ENCODE data around the gene KDM4B.
"Not testable (repeated sequence)": the region's sequence is repeated elsewhere in the genome, so short reads cannot be mapped to it uniquely, and the experiment has no call there.

Gene KDM4B

DNA sequence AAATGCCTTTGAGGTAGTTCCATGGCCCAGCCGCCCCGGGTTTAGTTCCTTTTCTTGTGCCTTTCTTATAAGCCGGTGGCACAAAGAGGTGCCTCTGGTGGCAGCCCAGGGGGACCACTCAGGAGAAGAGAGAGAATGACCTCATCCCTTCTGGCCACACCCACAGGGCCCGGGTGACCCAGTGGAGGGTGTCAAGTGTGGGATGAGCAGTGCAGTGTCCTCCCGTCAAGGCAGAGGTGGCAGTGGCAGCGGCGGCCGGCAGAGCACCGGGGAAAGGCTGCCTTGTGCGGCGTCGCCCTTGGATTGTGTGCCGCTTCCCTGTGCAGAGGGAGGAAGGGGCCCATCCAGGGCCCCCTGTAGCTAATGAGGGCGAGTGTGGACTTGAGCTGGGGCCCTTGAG lies 47.9 kb downstream of the KDM4B start:
- DNase-seq, result no peak

DNA sequence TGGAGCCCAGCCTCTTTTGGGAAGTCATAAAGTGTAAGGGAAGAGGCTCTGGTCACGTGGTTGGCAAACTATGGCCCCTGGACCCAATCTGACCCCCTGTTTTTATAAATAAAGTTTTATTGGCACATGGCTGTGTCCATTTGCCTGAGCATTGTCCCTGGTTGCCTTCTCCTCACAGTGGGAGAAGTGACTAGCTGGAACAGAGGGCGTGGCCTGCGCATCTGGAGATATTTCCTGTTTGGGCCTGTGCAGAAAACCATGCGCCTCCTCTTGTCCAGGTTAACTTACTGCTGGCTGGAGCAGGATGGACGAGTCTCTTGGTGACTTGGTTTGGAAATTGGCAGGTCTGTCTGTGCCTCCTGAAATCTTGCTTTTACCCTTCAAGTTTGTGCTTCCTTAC lies 48.3 kb downstream of the KDM4B start:
- no peak for DNase-seq

DNA sequence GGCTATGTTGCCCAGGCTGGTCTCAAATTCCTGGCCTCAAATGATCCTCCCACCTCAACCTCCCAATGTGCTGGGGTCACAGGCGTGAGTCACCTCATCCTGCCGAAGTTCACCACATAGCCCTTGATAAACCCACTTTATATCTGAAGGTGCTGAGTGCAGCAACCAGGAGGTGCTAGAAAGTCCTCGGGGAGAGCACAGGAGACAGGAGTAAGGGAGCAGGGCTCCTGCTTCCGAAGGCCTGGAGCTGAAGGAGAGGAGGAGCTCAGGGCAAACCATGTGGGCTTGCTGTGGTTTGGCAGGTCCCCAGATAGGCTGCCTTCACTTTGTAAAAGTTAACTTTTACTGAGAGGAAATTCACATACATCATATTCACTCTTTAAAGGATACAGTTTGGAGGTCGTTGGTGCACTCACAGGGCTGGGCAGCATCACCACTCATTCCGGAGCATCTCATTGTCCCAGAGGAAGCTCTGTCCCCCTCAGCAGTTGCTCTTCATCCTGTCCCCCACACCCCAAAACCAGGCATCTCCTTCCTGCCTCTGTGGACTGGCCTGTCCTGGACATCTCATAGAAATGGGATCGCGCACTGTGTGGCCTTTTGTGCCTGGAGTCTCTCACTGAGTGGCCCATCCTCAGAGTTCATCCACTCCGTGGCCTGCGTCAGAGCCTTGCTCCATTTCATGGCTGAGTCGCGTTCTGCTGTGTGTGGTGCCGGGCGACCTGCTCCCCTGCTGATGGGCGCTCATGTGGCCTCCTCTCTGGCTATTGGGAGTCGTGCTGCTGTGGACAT lies 49.5 kb downstream of the KDM4B start:
- no peak for DNase-seq

DNA sequence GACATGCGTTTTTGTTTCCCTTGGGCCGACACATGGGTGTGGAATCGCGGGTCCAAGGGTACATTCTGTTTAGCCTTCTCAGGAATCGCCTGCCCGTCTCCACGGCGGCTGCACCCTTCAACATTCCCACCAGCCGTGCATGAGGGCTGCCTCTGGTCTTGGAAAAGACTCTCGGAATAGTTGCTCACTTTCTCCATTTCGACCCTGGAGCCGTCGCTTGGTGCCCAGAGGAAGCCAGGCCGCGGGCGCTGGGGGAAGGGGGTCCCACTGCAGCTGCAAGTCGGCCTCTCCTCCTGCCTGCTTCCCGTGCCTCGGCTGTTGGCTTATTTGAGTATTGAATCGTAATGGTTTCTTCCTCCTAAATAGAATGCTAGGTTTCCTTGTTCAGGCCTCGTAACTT lies 51.5 kb downstream of the KDM4B start:
- DNase-seq, result no peak

DNA sequence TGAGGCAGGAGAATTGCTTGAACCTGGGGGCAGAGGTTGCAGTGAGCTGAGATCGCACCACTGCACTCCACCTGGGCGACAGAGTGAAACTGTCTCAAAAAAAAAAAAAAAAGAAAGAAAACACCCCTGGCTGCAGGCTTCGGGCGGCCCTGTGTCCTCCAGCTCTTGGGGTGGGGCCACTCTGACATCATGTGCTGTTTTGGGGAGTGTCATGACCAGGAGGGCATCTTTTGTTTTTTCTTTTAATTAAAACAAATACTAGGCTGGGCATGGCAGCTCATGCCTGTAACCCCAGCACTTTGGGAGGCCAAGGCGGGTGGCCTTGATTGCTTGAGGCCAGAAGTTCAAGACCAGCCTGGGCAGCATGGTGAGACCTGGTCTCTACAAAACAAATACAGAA lies 52.1 kb downstream of the KDM4B start:
- DNase-seq, result no peak

DNA sequence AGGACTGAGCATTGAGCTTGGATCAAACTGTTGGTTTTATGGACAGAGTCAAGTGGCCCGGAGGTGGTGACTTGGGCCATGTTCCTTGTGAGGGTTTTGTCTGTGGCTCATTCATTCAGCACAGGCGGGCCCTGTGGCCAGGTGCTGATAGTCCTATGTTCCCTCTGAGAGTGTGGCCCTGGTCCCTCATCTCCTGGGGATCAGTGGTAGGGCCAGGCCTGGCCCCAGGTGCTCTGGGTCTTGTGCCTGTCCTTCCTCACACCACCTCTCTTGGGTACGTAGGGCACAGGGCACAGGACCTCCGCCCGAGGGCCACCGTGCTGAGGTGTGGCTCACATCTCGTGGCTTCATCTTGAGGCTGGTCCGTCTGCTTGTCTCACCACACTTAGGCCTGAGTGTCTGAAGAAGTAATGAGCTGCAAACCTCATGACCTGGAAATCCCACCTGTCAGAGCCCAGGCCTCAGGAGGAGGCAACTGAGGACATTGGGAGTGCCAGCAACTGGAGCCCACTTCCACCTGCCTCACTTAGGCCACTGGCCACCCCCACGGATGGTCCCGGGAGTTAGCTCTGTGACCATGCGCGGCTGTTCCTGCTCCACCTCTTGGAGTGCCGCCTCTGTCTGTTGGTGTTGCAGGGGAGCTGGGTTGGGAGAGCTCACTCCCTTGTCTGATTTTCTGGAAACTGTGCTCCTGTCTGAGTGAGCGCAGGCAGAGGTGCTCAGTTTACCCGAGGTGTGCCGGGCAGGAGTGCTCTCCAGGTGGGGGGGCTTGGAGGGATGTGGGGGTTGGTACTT lies 53.4 kb downstream of the KDM4B start:
- no peak for DNase-seq

DNA sequence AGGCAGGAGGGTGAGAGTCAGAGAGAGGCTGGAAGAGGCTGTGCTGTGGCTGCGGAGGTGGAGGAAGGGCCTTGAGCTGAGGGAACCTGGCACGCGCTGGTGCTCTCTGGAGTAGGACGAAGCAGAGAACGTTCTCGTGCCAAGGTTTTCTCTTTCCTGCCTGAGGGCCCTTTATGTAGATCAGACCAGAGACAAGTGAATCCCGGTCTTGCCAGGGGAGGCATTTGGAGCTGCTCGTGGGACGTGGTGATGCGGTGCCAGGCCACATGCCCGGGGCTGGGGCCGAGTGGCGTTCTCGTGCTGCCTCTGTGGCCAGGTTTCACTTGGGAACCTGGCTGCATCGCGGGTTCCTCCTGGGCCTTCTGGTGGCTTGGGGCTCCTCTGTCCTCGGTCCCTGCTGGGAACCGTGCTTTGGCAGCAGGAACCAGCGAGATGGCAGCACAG lies 54.2 kb downstream of the KDM4B start:
- DNase-seq, result no peak

DNA sequence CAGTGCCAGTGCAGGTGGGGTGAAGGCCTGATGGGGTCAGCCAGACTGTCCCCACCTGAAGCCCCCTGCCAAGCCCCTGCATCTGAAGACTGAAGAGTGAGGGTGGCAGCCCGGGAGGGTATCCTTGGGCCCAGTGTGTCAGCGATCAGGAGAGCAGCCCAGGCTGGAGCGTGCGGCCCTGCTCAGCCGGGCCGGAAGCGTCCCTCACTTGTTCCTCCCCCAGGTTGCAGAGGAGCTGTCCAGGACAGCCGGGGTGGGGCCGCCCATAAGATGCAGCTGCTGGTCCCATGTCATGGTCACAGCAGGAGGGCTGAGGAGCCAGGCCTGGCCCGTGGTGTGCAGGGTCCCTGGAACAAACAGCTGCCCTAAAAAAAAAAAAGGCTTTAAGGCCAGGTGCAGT lies 55.4 kb downstream of the KDM4B start:
- no peak for DNase-seq

DNA sequence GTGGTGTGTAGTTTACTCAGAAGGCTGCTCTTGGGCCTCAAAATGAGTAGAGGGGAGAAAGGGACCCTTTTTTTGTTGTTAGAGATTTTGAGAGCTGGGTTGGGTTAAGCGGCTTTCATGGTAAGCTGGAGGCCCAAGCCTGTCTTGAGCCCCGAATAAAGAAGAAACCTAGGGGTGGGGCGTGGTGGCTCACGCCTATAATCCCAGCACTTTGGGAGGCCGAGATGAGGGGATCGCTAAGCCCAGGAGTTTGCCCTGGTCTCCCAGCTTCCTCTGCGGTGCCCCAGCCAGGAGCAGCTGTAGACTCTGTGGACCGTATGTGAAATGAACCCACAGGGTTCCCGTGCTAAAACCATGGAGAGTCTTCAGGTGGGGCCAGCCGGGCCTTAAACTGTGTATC lies 56.1 kb downstream of the KDM4B start:
- DNase-seq, result no peak

DNA sequence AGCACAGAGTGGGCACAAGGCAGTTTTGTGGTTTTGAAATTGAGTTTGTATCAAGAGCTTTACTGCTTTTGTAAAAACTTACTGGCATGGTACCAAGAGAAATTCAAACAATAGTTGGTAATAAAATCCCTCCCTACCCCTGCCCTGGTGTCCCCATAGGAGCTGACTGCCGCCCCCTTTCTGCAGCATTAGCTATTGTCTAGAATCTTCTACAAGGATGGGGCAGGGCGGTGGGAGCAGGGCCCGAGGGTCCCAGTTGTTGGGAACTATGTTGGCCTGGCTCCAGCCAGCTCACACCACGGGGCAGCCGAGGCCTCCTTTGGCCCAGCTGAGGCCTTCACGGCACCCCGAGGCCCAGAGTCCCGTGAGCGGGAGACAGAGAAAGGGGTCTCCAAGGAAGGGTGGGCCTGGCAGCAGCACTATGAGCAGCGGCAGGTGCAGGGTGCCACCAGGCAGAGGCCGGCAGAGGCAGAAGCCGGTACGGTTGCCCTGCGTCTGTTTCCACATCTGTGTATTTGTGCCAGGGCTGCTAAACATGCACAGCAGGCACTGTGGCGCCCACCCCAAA lies 57.9 kb downstream of the KDM4B start:
- DNase-seq, result no peak

DNA sequence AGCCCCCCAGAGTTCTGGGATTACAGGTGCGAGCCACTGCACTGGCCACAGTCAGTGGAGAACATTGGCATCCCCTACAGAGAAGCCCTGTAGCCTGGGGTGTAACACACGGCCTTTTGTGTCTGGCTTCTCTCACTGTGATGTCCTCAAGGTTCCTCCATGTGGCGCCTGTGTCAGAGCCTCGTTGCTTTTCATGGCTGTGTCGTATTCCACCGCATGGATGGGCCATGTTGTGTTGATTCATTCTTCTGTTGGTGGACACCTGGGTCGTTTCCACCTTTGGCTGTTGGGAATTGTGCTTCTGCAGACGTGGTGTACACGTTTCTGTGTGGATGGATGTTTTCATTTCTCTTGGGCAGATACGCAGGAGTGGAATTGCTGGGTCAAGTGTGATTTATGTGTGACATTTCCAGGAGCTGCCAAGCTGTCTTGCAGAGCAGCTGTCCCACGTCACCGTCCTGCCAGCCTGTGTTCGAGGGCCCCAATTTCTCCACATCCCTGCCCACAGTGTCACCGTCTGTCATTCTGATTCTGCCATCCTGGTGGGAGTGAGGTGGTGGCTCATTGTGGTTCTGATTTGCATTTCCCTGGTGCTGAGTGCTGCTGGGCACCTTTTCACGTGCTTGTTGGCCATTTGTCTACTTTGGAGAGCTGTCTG lies 59.4 kb downstream of the KDM4B start:
- DNase-seq, result no peak

DNA sequence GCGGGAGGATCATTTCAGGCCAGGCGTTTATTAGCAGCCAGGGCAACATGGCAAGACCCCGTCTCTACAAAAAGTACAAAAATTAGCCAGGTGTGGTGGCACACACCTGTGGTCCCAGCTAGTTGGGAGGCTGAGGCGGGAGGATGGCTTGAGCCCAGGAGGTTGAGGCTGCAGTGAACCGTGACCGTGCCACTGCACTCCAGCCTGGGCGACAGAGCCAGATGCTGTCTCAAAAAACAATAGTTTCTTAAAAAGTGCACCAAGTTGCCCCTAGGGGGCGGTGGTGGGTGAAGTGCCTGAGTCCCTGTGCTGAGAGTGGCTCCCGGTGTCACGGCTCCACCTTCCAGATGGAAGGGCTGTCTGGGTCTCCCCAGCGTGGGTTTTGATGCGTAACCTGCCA lies 60.7 kb downstream of the KDM4B start:
- DNase-seq, result not testable (repeated sequence)

DNA sequence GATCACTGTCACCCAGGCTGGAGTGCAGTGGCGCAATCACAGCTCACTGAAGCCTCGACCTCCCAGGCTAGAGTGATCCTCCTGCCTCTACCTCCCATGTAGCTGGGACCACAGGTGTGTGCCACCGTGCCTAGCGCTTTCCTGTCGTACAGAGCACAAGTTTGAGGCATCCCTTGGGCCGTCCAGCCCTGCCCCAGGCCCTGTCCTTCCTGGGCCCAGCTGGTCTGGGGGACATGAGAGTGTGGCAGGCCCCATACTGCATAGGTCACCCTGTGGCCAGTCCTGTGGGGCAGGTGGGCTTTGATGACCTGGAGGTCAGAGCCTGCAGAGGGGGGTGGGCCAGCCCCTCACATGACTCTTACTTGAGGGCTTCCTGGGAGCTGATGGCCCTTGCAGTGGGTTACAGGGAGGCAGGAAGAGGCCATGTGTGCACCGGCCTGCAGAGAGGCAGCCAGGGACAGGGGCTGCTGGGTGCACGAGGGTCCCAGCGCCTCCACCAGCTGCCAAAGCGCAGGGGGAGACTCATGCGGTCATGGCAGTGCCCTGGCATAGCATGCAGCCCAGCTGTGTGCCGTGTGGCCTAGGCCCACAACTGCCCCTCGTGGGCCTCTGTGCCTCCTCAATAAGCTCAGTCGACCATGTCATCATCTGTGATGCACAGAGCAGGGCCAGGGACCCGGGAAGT lies 61.4 kb downstream of the KDM4B start:
- DNase-seq, result no peak

DNA sequence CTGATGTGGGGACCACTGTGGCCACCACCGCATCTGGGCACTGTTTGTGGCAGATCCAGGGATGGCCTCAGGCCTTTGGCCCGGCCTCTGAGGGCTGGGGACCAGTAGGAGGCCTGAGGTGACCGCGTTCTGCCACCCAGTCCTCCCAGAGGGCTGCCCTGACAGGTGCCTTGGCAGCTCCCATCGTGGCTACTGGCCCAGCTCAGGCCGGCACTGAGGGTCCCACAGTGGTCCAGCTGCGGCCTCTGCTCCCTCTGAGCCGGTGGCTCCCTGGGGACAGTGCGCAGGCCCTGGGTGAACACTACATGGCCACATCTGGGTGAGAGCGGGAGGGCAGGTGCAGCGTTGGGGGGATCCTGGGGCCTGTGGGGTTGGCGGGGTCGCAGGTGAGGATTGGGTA lies 61.9 kb downstream of the KDM4B start:
- DNase-seq, result no peak

DNA sequence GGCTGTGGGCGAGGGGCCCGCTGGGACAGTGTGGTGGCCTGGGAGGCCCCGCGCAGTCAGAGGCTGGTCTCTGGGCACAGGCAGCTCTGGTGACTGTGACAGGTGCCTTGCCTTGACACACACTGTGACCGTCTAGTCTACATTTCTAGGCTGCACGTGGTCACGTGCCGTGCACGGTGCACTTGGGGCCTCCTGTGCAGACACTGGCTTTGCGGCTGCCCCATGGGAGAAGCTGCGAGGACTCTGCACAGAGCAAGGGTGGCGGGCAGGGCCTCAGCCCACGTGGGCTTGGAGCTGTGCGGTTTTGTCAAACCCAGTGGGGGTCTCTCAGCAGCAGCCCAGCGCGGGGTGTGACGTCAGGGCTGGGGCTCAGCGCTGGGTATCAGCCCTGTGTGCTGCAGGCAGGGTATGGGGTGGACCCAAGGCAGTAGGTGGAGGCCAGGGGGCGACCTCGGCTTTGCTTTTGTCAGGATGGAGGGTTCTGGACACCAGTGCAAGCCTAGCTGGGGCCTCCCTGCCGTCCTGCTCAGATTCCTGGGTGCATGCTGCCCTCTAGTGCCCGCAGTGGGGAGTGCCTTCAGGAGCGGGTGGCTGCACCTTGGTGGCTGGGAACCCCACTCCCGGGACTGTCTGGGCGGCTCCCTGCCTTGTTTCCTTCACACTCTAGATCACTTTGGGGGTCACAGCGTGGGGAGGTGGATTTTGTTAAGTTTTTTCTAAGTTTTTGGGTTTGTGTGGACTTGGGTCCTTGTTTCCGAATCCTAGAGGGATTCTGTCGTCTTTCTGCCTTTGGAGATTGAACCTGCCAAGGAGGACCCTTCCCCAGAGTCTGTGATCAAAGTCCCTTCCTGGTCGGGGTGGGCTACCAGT lies 62.6 kb downstream of the KDM4B start:
- no peak for DNase-seq

DNA sequence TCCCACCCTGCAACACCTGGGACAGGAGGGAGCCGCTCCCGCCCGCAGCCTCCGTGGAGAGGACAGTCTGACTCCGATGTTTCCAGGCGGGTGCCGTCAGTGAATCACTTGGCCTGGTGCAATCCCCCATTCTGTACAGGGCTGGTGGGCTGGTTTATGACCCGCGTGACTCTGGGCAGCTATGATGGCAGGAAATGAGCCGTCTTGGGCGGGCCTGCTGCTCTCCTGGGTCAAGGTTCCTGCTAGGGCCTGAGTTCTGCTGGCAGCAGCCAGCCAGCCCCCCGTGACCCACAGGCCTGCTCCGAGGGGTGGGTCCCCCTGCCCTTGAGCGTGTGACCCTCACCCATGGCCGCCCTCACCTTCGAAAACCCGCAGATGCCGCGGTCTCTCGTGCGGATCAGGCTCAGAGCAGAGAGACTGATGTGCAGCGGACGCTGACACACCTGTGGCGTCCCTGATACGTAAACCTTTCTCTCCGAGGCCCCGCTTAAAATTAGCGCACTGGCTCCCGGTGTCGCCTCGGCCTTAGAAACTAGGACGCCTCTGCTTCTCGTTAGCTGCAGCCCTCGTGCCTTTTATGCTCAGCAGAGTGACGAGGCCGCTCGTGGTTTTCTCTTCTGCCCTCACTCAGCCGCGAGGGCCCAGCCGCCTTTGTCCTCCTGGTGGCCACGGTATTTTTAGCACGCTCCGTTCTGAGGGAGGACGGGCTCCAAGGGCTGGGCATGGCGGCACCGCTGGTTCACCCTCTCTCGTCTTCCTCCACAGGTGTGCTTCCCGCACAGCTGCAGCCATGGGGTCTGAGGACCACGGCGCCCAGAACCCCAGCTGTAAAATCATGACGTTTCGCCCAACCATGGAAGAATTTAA lies 63.4 kb downstream of the KDM4B start:
- no peak for DNase-seq

DNA sequence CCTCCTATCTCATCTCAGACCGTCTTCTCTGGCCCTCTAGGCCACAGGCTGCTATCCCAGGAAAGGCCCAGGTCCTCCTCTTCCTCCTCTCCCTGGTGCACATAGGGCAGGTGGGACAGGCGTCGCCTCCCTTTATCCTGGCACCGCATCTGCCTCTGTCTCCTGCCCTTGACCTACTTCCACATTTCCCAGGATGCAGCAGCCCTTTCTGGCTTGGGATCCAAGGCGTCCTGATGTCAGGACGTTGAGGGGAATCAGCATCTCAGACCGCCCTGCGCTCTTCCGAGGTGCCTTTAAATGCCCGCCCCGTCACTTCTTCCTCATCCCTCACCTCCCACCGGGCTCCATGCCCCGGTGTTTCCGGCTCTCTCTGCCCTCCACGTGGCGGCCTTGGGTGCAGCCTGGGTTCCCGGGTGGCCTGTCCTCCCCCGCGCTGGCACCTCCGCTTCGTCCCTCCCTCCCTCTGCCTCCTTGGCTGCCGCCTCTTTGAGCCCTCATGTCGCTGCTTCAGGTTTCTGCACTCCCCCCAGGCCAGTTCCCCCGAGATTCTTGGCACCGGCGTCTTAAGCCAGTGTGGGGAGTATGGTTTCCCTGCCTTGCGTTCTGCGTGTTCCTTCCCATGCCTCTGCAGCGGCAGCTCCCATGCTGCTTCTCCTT lies 66.3 kb downstream of the KDM4B start:
- DNase-seq, result no peak

DNA sequence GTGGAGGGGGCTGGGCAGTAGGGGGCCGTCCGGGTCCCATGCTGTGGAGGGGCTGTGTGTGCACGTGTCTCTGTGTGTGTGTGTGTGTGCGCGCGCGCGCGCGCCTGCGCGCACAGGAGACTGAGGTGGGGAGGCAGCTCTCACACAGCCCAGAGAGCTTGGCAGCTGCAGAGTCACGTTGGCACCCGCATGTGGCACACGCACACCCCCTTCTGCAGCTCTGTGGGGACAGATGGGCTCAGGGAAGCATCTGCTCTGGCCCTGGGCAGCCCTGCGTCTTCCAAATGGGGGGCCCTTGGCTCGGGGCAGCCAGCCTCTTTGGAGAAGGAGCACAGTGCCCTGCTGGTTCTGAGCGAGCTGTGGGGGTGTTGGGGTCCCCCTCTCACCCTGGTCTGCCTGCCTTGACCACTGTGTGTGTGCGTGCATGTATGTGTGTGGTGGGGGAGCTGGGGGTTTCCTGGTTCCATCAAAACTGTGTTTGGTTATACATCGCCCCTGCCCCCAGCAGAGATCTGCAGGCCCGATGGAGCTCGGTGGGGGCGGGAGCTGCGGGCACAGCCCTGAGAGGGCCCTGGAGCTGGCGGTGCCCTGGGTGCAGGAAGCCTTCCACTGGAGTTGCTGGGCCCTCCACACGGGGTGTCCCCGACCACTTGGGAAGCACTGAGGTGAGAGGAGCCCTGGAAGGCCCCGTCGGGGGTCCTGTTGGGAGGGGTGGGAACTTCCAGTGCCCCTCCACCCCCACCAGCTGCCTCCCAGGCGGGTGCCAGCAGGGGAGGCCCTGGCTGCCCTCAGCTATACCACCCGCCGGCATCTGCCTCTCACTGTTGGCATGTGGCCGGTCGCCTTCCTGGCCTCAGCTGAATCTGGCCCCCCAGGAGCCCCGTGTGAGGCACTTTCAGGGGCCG lies 67.1 kb downstream of the KDM4B start:
- no peak for DNase-seq
